ENCODE data around the gene SYNE1. TPM values are rescaled to one million over a fixed set of nuclear protein-coding genes. Genes with fewer than 3 reads are reported as not detected.

SYNE1 gene
- total RNA-seq, 2 donors from 2014 or later, result 26.0 to 46.7 TPM

GRCh38 chr6:152232501-152233151 lies 404.5 kb downstream of the SYNE1 start:
- Mint-ChIP-seq H3K27me3 (no peaks in the 10 kb centered on the region), H3K4me3 (peak overlapping the region; percentile 67), H3K27ac (peak overlapping the region; percentile 76), H3K9me3 (no peaks in the 10 kb centered on the region), H3K4me1 (no peaks in the 10 kb centered on the region), H3K36me3 (ENCODE audit: low read depth) (peaks cover 83% of the 10 kb centered on the region)
- ATAC-seq (replicated peaks), result peak; percentile 59

- Mint-ChIP-seq H3K4me3 (no peak overlapping the region), H3K36me3 (ENCODE audit: low read depth) (peaks cover 76% of the 10 kb centered on the region), H3K27me3 (no peaks in the 10 kb centered on the region), H3K27ac (no peak overlapping the region), H3K4me1 (no peaks in the 10 kb centered on the region), H3K9me3 (no peaks in the 10 kb centered on the region)
- ATAC-seq (replicated peaks), result no peak
Observed at GRCh38 chr6:152229330-152229729, 407.8 kb downstream of the SYNE1 start.

GRCh38 chr6:152226119-152226518 lies 411.0 kb downstream of the SYNE1 start:
- H3K36me3 Mint-ChIP-seq (ENCODE audit: low read depth), result peaks cover 83% of the 10 kb centered on the region
- H3K9me3 Mint-ChIP-seq, result peaks cover 4% of the 10 kb centered on the region
- no peaks in the 10 kb centered on the region for H3K4me1 Mint-ChIP-seq
- peak; percentile 76 for ATAC-seq (replicated peaks)
- H3K27me3 Mint-ChIP-seq, result no peaks in the 10 kb centered on the region
- H3K27ac Mint-ChIP-seq, result no peak overlapping the region
- no peak overlapping the region for H3K4me3 Mint-ChIP-seq

- Mint-ChIP-seq H3K27me3 (no peaks in the 10 kb centered on the region), H3K36me3 (ENCODE audit: low read depth) (peaks cover 83% of the 10 kb centered on the region), H3K4me1 (no peaks in the 10 kb centered on the region), H3K9me3 (peaks cover 4% of the 10 kb centered on the region), H3K4me3 (no peak overlapping the region), H3K27ac (no peak overlapping the region)
- no peak for ATAC-seq (replicated peaks)
Observed at GRCh38 chr6:152225241-152225934, 411.8 kb downstream of the SYNE1 start.

GRCh38 chr6:152223636-152224035 lies 413.5 kb downstream of the SYNE1 start:
- Mint-ChIP-seq H3K27ac (no peak overlapping the region), H3K9me3 (peaks cover 4% of the 10 kb centered on the region), H3K4me1 (no peaks in the 10 kb centered on the region), H3K36me3 (ENCODE audit: low read depth) (peaks cover 81% of the 10 kb centered on the region), H3K4me3 (no peak overlapping the region), H3K27me3 (no peaks in the 10 kb centered on the region)
- ATAC-seq (replicated peaks), result no peak

- H3K27me3 Mint-ChIP-seq, result no peaks in the 10 kb centered on the region
- peak overlapping the region; percentile 31 for H3K27ac Mint-ChIP-seq
- H3K4me1 Mint-ChIP-seq, result no peaks in the 10 kb centered on the region
- H3K4me3 Mint-ChIP-seq, result no peak overlapping the region
- ATAC-seq (replicated peaks), result no peak
- peaks cover 4% of the 10 kb centered on the region for H3K9me3 Mint-ChIP-seq
- H3K36me3 Mint-ChIP-seq (ENCODE audit: low read depth), result peaks cover 87% of the 10 kb centered on the region
Observed at GRCh38 chr6:152221806-152222628, 415.1 kb downstream of the SYNE1 start.

GRCh38 chr6:152220786-152221185 lies 416.4 kb downstream of the SYNE1 start:
- no peaks in the 10 kb centered on the region for H3K4me1 Mint-ChIP-seq
- no peaks in the 10 kb centered on the region for H3K27me3 Mint-ChIP-seq
- no peak overlapping the region for H3K27ac Mint-ChIP-seq
- peaks cover 92% of the 10 kb centered on the region for H3K36me3 Mint-ChIP-seq (ENCODE audit: low read depth)
- H3K9me3 Mint-ChIP-seq, result peaks cover 4% of the 10 kb centered on the region
- ATAC-seq (replicated peaks), result no peak
- no peak overlapping the region for H3K4me3 Mint-ChIP-seq

- no peak for ATAC-seq (replicated peaks)
- Mint-ChIP-seq H3K9me3 (peaks cover 4% of the 10 kb centered on the region), H3K4me3 (no peak overlapping the region), H3K36me3 (ENCODE audit: low read depth) (peaks cover 86% of the 10 kb centered on the region), H3K4me1 (no peaks in the 10 kb centered on the region), H3K27ac (no peak overlapping the region), H3K27me3 (no peaks in the 10 kb centered on the region)
Observed at GRCh38 chr6:152218887-152219286, 418.3 kb downstream of the SYNE1 start.

GRCh38 chr6:152212437-152212836 lies 424.7 kb downstream of the SYNE1 start:
- Mint-ChIP-seq H3K4me1 (no peaks in the 10 kb centered on the region), H3K27ac (no peak overlapping the region), H3K36me3 (ENCODE audit: low read depth) (peaks cover 85% of the 10 kb centered on the region)

GRCh38 chr6:152209211-152209610 lies 428.0 kb downstream of the SYNE1 start:
- ATAC-seq (replicated peaks), result no peak
- Mint-ChIP-seq H3K4me3 (no peak overlapping the region), H3K36me3 (ENCODE audit: low read depth) (peaks cover 89% of the 10 kb centered on the region), H3K27me3 (no peaks in the 10 kb centered on the region), H3K4me1 (no peaks in the 10 kb centered on the region), H3K27ac (no peak overlapping the region), H3K9me3 (no peaks in the 10 kb centered on the region)

More at GRCh38 chr6:152212437-152212836, 424.7 kb downstream of the SYNE1 start:
- ATAC-seq (replicated peaks), result no peak
- no peak overlapping the region for H3K4me3 Mint-ChIP-seq
- H3K27me3 Mint-ChIP-seq, result no peaks in the 10 kb centered on the region
- no peaks in the 10 kb centered on the region for H3K9me3 Mint-ChIP-seq

- Mint-ChIP-seq H3K27ac (no peak overlapping the region), H3K27me3 (no peaks in the 10 kb centered on the region), H3K9me3 (no peaks in the 10 kb centered on the region), H3K4me3 (no peak overlapping the region), H3K36me3 (ENCODE audit: low read depth) (peaks cover 89% of the 10 kb centered on the region), H3K4me1 (no peaks in the 10 kb centered on the region)
- ATAC-seq (replicated peaks), result no peak
Observed at GRCh38 chr6:152207915-152208714, 429.0 kb downstream of the SYNE1 start.

GRCh38 chr6:152206072-152206818 lies 430.9 kb downstream of the SYNE1 start:
- H3K27ac Mint-ChIP-seq, result peak overlapping the region; percentile 40
- H3K27me3 Mint-ChIP-seq, result no peaks in the 10 kb centered on the region
- peaks cover 89% of the 10 kb centered on the region for H3K36me3 Mint-ChIP-seq (ENCODE audit: low read depth)
- no peaks in the 10 kb centered on the region for H3K4me1 Mint-ChIP-seq
- peak; percentile 28 for ATAC-seq (replicated peaks)
- no peaks in the 10 kb centered on the region for H3K9me3 Mint-ChIP-seq
- no peak overlapping the region for H3K4me3 Mint-ChIP-seq

- Mint-ChIP-seq H3K27me3 (no peaks in the 10 kb centered on the region), H3K36me3 (ENCODE audit: low read depth) (peaks cover 88% of the 10 kb centered on the region), H3K4me3 (no peak overlapping the region), H3K4me1 (no peaks in the 10 kb centered on the region), H3K9me3 (no peaks in the 10 kb centered on the region), H3K27ac (no peak overlapping the region)
- no peak for ATAC-seq (replicated peaks)
Observed at GRCh38 chr6:152204591-152204990, 432.6 kb downstream of the SYNE1 start.

All from activated T-helper 17 cell treated with anti-CD3 and anti-CD28 coated beads, Interleukin-2, amount 50 U/mL, for 72 hours (primary cell).